Measurements from ENCODE around the gene CLIP3.
"Not testable (repeated sequence)": the region's sequence is repeated elsewhere in the genome, so short reads cannot be mapped to it uniquely, and the experiment has no call there.

- TF ChIP-seq CTCF (conservative IDR thresholded peaks at IDR 0.05; ENCODE audit: low read depth in 2 of 2); CREB1 (CRISPR knock-in tag; IDR thresholded peaks at IDR 0.05; ENCODE audit: low read depth); EZH2 (IDR thresholded peaks at IDR 0.05; ENCODE audit: low read depth, unreplicated experiment); POLR2AphosphoS5 (IDR thresholded peaks at IDR 0.05; ENCODE audit: low read depth); REST (IDR thresholded peaks at IDR 0.05; ENCODE audit: unreplicated experiment); EZH2phosphoT487 (IDR thresholded peaks at IDR 0.05; ENCODE audit: unreplicated experiment); NANOG (IDR thresholded peaks at IDR 0.05; ENCODE audit: borderline replicate concordance); JUNB (IDR thresholded peaks at IDR 0.05; ENCODE audit: unreplicated experiment); STAT1 (IDR thresholded peaks at IDR 0.05; ENCODE audit: unreplicated experiment); ZNF331 (CRISPR knock-in tag; IDR thresholded peaks at IDR 0.05; ENCODE audit: low read depth); ETS1 (IDR thresholded peaks at IDR 0.05); ZNF114 (CRISPR knock-in tag; IDR thresholded peaks at IDR 0.05); ZNF462 (CRISPR knock-in tag; IDR thresholded peaks at IDR 0.05): not testable (repeated sequence)
Observed at GRCh38 chr19:35980997-35981396, 51.7 kb downstream of the CLIP3 start.
